SK-N-SH (cell line): ENCODE results near the gene EIF3B. TPM values are rescaled to one million over a fixed set of nuclear protein-coding genes. Genes with fewer than 3 reads are reported as not detected.

Experiments used
- CTCF ChIA-PET: fragments of 300-600, 350-600 bp; formaldehyde crosslinking; extraction: SDS; loops from one replicate; lab custom pipeline; 2021; lab: Yijun Ruan, JAX
- POLR2A ChIA-PET: fragments of 350-600 bp; sonication (Branson Sonifier 250); formaldehyde crosslinking; extraction: SDS; loops from one replicate; lab custom pipeline; 2020; ENCODE audit warnings: antibody characterized with exemption, inconsistent platforms; lab: Yijun Ruan, JAX
- DNase-seq: peaks from one replicate; pipeline ENCODE4 v3.0.0; 2012
- H2AFZ ChIP-seq: fragments of 200-600 bp; sonication (generic); 2 replicates; pipeline ENCODE4 v1.8.1; 2016; ENCODE audit warnings: antibody characterized with exemption, mild to moderate bottlenecking, low read depth
- H3F3A ChIP-seq: fragments of 200-600 bp; sonication (generic); replicated peaks from 2 replicates; pipeline ENCODE3; 2016; ENCODE audit warnings: antibody characterized with exemption, mild to moderate bottlenecking; ENCODE audit not compliant: insufficient read depth
- H3K27ac ChIP-seq, 2 experiments: fragments of 200-500 bp in 1 of 2; fragments of 200-600 bp in 1 of 2; sonication (Bioruptor generic) in 1 of 2; sonication (generic), shearing (Covaris generic) in 1 of 2; 2 replicates each; pipeline versions ENCODE4 v1.5.1 to v1.6.1; 2014 to 2016; ENCODE audit warnings: low read depth in 2 of 2, inconsistent platforms in 1 of 2, low read length in 1 of 2, mild to moderate bottlenecking in 1 of 2, mixed read lengths in 1 of 2
- H3K27me3 ChIP-seq: fragments of 200-600 bp; sonication (generic), shearing (Covaris generic); 2 replicates; pipeline ENCODE4 v1.6.1; 2016; ENCODE audit warnings: mixed run types; ENCODE audit not compliant: insufficient read depth
- H3K36me3 ChIP-seq, 2 experiments: fragments of 200-500 bp in 1 of 2; fragments of 200-600 bp in 1 of 2; sonication (Bioruptor generic) in 1 of 2; sonication (generic) in 1 of 2; replicated peaks in 1 of 2; 2 replicates each; pipeline versions ENCODE3 to v1.5.1; 2014 to 2016; ENCODE audit warnings: low read length in 1 of 2, mild to moderate bottlenecking in 1 of 2; ENCODE audit not compliant: insufficient read depth in 2 of 2, control insufficient read depth in 1 of 2
- H3K4me1 ChIP-seq, 2 experiments: fragments of 200-500 bp in 1 of 2; fragments of 200-600 bp in 1 of 2; sonication (Bioruptor generic) in 1 of 2; sonication (generic), shearing (Covaris generic) in 1 of 2; 2 replicates each; pipeline versions ENCODE4 v1.5.1 to v1.6.1; 2014 to 2016; ENCODE audit warnings: low read depth in 1 of 2, low read length in 1 of 2, mixed run types in 1 of 2; ENCODE audit not compliant: insufficient read depth in 2 of 2, control insufficient read depth in 1 of 2
- H3K4me2 ChIP-seq: fragments of 200-600 bp; sonication (generic), shearing (Covaris generic); 2 replicates; pipeline ENCODE4 v1.6.1; 2017; ENCODE audit warnings: mixed run types
- H3K4me3 ChIP-seq, 2 experiments: fragments of 200-500 bp in 1 of 2; fragments of 200-600 bp in 1 of 2; sonication (Bioruptor generic) in 1 of 2; sonication (generic), shearing (Covaris generic) in 1 of 2; 2 replicates each; pipeline versions ENCODE4 v1.5.1 to v1.8.1; 2014 to 2016; ENCODE audit warnings: low read depth in 2 of 2, inconsistent platforms in 1 of 2, low read length in 1 of 2, mild to moderate bottlenecking in 1 of 2, mixed read lengths in 1 of 2, moderate library complexity in 1 of 2
- H3K79me2 ChIP-seq: fragments of 200-600 bp; sonication (generic); 2 replicates; pipeline ENCODE4 v1.8.1; 2017; ENCODE audit warnings: mild to moderate bottlenecking; ENCODE audit not compliant: insufficient read depth
- H3K9ac ChIP-seq: fragments of 200-600 bp; sonication (generic); 2 replicates; pipeline ENCODE4 v1.6.1; 2017; ENCODE audit warnings: mixed run types
- H3K9me2 ChIP-seq: fragments of 200-600 bp; sonication (generic); 2 replicates; pipeline ENCODE4 v1.6.1; 2017; ENCODE audit warnings: mixed run types
- H3K9me3 ChIP-seq: fragments of 200-600 bp; sonication (generic); 2 replicates; pipeline ENCODE4 v1.6.1; 2017; ENCODE audit warnings: mixed run types, mild to moderate bottlenecking, moderate library complexity
- H4K20me1 ChIP-seq: fragments of 200-600 bp; sonication (generic); 2 replicates; pipeline ENCODE4 v1.6.1; 2017; ENCODE audit warnings: mild to moderate bottlenecking, mixed run types; ENCODE audit not compliant: insufficient read depth
- ELF1 ChIP-seq: IDR thresholded peaks from 2 replicates; pipeline ENCODE4 v1.4.0; 2012
- FOSL2 ChIP-seq: IDR thresholded peaks from 2 replicates; pipeline ENCODE4 v1.4.0; 2012; ENCODE audit warnings: low read depth, mild to moderate bottlenecking, moderate library complexity, borderline replicate concordance
- FOXJ3 ChIP-seq: sonication (generic); formaldehyde crosslinking; IDR thresholded peaks from 2 replicates; pipeline ENCODE4 v1.5.1; 2020; ENCODE audit warnings: mild to moderate bottlenecking, missing genetic modification reagents
- GABPA ChIP-seq: IDR thresholded peaks from 2 replicates; pipeline ENCODE4 v1.4.0; 2012; ENCODE audit warnings: low read depth, mild to moderate bottlenecking
- MAX ChIP-seq: IDR thresholded peaks from 2 replicates; pipeline ENCODE4 v1.4.0; 2012; ENCODE audit warnings: low read depth
- POLR2AphosphoS5 ChIP-seq: IDR thresholded peaks from 2 replicates; pipeline ENCODE4 v1.6.1; 2012; ENCODE audit warnings: low read depth, low read length
- REST ChIP-seq: IDR thresholded peaks from 2 replicates; pipeline ENCODE4 v1.6.1; 2012; ENCODE audit warnings: mild to moderate bottlenecking, low read depth, low read length, moderate library complexity
- RFX5 ChIP-seq: IDR thresholded peaks from 2 replicates; pipeline ENCODE4 v1.6.1; 2012; ENCODE audit warnings: mild to moderate bottlenecking, improper control_type of control experiment, low read length
- RXRA ChIP-seq: IDR thresholded peaks from 2 replicates; pipeline ENCODE4 v1.4.0; 2012; ENCODE audit warnings: low read depth, mild to moderate bottlenecking, borderline replicate concordance
- TCF12 ChIP-seq: IDR thresholded peaks from 2 replicates; pipeline ENCODE4 v1.4.0; 2012
- USF1 ChIP-seq: IDR thresholded peaks from 2 replicates; pipeline ENCODE4 v1.4.0; 2012; ENCODE audit warnings: low read depth, borderline replicate concordance
- USF2 ChIP-seq: fragments of 150-350 bp; IDR thresholded peaks from 2 replicates; pipeline ENCODE4 v1.6.1; 2017; ENCODE audit warnings: antibody characterized with exemption, low read length, low read depth, borderline replicate concordance
- ZBTB33 ChIP-seq: IDR thresholded peaks from 2 replicates; pipeline ENCODE4 v1.4.0; 2012; ENCODE audit warnings: low read depth, borderline replicate concordance
- WGBS: methylation state at CpG from one replicate; pipeline ENCODE4 v1.1.6; 2017; ENCODE audit warnings: low lambda C conversion rate; 5-methylcytosine and 5-hydroxymethylcytosine counted together
- polyA plus RNA-seq, 3 experiments: library from polyadenylated mRNA; depleted of rRNA; stranded (reverse); fragments of >200 nt; gene quantifications; 2 replicates each; pipeline ENCODE4 v1.2.3, GENCODE V29; 2012

Gene EIF3B
- polyA plus RNA-seq, 1 of the 3 experiments (the other 2 are of a cell fraction): 151 TPM

- no peak for DNase-seq
- Histone ChIP-seq H3K4me1 (no peaks in the 10 kb centered on the region), H3K9me3 (no peaks in the 10 kb centered on the region), H2AFZ (no peak overlapping the region), H3K36me3 (peaks cover 73 to 79% of the 10 kb centered on the region in 2 experiments)
- CTCF ChIA-PET: interaction anchor here (0.9 to 2.4 kb wide), 3 partner anchors 9 to 95 kb away, joined by 3 to 8 read pairs (median 3); no protein-coding TSS in a partner anchor
- TF ChIP-seq TCF12 (no peak), GABPA (no peak), FOSL2 (no peak), USF1 (no peak), RFX5 (no peak), FOXJ3 (CRISPR knock-in tag) (no peak), ZBTB33 (no peak), RXRA (no peak), REST (no peak), ELF1 (no peak), MAX (no peak), POLR2AphosphoS5 (no peak), USF2 (no peak)
- TF ChIP-seq, all 33 proteins: peak for 0
- H3K4me2 ChIP-seq: no peak overlapping the region
- H3K79me2 ChIP-seq: peaks cover 56% of the 10 kb centered on the region
- peaks cover 21% of the 10 kb centered on the region for H4K20me1 ChIP-seq
- no peaks in the 10 kb centered on the region for H3K27me3 ChIP-seq
- H3K9me2 ChIP-seq: no peaks in the 10 kb centered on the region
- H3K9ac ChIP-seq: no peak overlapping the region
- no peak overlapping the region for H3K4me3 ChIP-seq
- WGBS: 95% methylated on average over 7 of the region's 7 CpGs
- no peak overlapping the region for H3K27ac ChIP-seq
- POLR2A ChIA-PET: interaction anchor here (0.6 kb wide), 1 partner anchor 164 kb away, joined by 3 read pairs; no protein-coding TSS in a partner anchor
- H3F3A ChIP-seq: peaks cover 7% of the 10 kb centered on the region
Measured at GRCh38 chr7:2373646-2374045, 19.0 kb downstream of the EIF3B start.
